ENCODE measurements around the gene EFHD2. TPM values are rescaled to one million over a fixed set of nuclear protein-coding genes. Genes with fewer than 3 reads are reported as not detected.
A peak's percentile ranks its signal among the peaks of the same experiment; 100 is the strongest.

Gene EFHD2
- total and polyA plus RNA-seq, 2 experiments from 2014 or later: 49.9 to 53.1 TPM

DNA sequence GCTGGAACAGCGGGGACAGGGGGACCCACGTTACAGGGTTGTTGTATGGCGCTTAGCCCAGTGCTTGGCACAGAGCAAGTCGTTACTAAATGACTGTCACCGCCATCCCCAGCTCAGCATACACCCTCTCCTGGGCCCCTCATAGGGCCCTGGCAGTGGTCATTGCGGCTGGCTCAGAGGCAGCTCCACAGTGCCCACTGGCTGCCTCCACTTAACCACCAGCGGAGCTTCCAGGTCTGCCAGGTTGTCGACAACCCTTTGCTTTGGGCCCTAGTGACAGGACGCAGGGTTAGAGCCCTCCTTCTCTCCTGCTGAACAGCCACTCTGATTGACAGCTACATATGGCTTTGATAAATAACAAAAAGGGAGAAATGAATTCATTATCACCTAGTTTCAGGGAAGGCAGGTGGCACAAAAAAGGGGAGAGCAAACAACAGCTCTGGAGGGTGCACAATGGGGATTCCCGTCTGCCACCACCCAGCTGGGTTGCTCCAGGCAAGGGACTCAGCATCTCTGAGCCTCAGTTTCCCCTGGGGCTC lies 4.8 kb downstream of the EFHD2 start:
- Histone ChIP-seq H3K4me2 (ENCODE audit: unreplicated experiment) (no peak overlapping the region), H2AFZ (no peak overlapping the region), H3K79me2 (ENCODE audit: insufficient read depth) (peaks cover 79% of the 10 kb centered on the region), H3F3A (ENCODE audit: insufficient read depth) (peaks cover 11% of the 10 kb centered on the region), H3K9me2 (ENCODE audit: insufficient read depth) (no peaks in the 10 kb centered on the region), H3K36me3 (ENCODE audit: low read depth) (no peaks in the 10 kb centered on the region), H3K27ac (no peak overlapping the region), H4K20me1 (ENCODE audit: insufficient read depth) (no peaks in the 10 kb centered on the region), H3K4me3 (no peak overlapping the region), H3K27me3 (replicated peaks; ENCODE audit: insufficient read depth) (no peaks in the 10 kb centered on the region), H3K4me1 (ENCODE audit: insufficient read depth) (peaks cover 29% of the 10 kb centered on the region), H3K9me3 (ENCODE audit: low read depth) (no peaks in the 10 kb centered on the region), H3K9ac (no peak overlapping the region)
- TF ChIP-seq EZH2phosphoT487 (IDR thresholded peaks at IDR 0.05; ENCODE audit: insufficient read depth, low read depth): no peak
- no peak for TF ChIP-seq EZH2 (IDR thresholded peaks at IDR 0.05; ENCODE audit: insufficient read depth, poor library complexity, severe bottlenecking)
- DNase-seq: no peak
- in situ Hi-C loops (cut with MboI): no loop called here
- WGBS, 2 experiments (ENCODE audit: low coverage in 1 of 2, low lambda C conversion rate in 2 of 2, missing lambda C conversion rate in 2 of 2): 88 to 92% methylated on average over 10 of the region's 10 CpGs

DNA sequence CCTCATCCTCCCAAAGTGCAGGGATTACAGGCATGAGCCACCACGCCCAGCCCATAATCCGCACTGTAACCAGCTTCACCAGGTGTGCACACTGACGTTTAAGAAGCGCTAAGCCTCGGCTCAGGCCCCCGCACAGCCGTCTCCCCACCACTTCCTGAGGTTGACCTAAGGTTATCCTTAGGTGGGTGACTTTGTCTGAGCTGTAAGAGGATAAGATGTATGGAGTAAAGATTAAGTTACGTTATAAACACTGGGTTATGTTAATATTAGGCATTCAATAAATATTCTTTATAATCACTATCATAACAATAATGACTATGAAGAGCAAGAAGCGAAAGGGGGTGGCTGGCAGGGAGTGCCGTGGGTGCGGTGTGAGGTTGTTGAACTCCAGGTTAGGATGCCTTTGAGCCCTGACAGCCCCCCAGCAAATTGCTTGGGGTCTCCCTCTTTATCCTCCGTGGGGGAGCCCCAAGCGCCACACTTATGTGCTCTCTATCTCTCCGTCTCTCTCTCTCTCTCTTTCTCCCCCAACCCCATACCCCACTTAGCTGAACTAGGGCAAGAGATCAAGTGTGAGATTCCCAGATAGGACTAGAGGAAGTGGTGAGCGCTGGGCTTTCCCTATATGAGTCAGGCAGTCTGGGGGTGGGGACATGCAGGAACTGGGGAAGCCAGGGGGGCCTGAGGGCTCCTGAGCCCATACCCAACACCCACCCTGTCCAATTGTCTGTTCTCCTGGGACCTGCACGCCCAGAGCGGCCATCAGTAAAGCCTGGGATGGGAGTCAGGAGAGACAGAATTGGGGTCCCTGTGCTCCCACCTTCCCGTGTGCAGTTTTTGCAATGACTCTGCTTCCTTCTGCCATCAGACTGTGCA lies 7.6 kb downstream of the EFHD2 start:
- Histone ChIP-seq H3K9me3 (ENCODE audit: low read depth) (no peaks in the 10 kb centered on the region), H4K20me1 (ENCODE audit: insufficient read depth) (no peaks in the 10 kb centered on the region), H3K4me3 (no peak overlapping the region), H3K79me2 (ENCODE audit: insufficient read depth) (peaks cover 84% of the 10 kb centered on the region), H3K4me2 (ENCODE audit: unreplicated experiment) (no peak overlapping the region), H3K27ac (no peak overlapping the region), H3K36me3 (ENCODE audit: low read depth) (no peaks in the 10 kb centered on the region), H3K9me2 (ENCODE audit: insufficient read depth) (no peaks in the 10 kb centered on the region), H3F3A (ENCODE audit: insufficient read depth) (peaks cover 11% of the 10 kb centered on the region), H3K9ac (no peak overlapping the region), H3K4me1 (ENCODE audit: insufficient read depth) (peaks cover 27% of the 10 kb centered on the region), H2AFZ (no peak overlapping the region), H3K27me3 (replicated peaks; ENCODE audit: insufficient read depth) (no peaks in the 10 kb centered on the region)
- peak; percentile 63 for DNase-seq
- WGBS, 2 experiments (ENCODE audit: low coverage in 1 of 2, low lambda C conversion rate in 2 of 2, missing lambda C conversion rate in 2 of 2): 81 to 84% methylated on average over 17 to 18 of the region's 18 CpGs
- TF ChIP-seq EZH2 (IDR thresholded peaks at IDR 0.05; ENCODE audit: insufficient read depth, poor library complexity, severe bottlenecking): no peak
- no peak for TF ChIP-seq EZH2phosphoT487 (IDR thresholded peaks at IDR 0.05; ENCODE audit: insufficient read depth, low read depth)
- in situ Hi-C loops (cut with MboI): no loop called here

DNA sequence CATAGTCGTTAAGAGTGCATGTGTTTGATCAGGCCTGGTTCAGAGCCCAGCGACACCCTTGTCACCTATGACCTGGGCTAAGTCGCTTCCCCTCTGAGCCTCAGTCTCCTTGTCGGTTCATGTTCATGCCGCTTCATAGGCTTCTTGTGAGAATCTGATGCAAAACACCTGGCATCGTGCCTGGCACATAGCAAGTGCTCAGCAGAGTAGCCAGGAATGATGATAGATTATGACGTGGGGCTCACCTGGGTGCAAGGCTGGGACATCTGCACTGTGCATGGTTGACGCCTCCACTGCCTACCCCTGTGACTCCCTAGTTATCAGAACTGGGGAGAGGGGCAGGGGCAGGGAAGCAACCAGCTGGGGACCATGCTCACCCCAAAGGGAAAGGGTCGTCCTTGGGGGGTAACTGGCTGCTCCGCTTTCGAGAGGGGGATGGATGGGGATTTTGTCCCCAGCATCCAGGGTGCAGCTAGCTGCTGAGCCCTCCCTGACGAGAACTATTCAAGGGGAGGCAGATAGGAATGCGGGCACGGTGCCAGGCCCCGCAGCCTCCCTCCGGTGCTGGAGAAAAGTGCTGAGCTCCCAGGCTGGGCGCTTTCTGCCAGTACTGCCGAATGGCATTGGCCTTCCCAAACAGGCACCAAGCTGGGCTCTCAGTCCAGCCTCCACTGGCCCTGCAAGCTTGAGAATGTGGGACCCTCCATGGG lies 9.3 kb downstream of the EFHD2 start:
- no peak for DNase-seq
- Histone ChIP-seq H3K9ac (no peak overlapping the region), H3K27ac (no peak overlapping the region), H3K9me2 (ENCODE audit: insufficient read depth) (no peaks in the 10 kb centered on the region), H3K4me2 (ENCODE audit: unreplicated experiment) (no peak overlapping the region), H2AFZ (no peak overlapping the region), H3K4me1 (ENCODE audit: insufficient read depth) (peaks cover 27% of the 10 kb centered on the region), H3K36me3 (ENCODE audit: low read depth) (no peaks in the 10 kb centered on the region), H3K79me2 (ENCODE audit: insufficient read depth) (peaks cover 83% of the 10 kb centered on the region), H3K9me3 (ENCODE audit: low read depth) (no peaks in the 10 kb centered on the region), H3K4me3 (no peak overlapping the region), H3K27me3 (replicated peaks; ENCODE audit: insufficient read depth) (no peaks in the 10 kb centered on the region), H4K20me1 (ENCODE audit: insufficient read depth) (no peaks in the 10 kb centered on the region), H3F3A (ENCODE audit: insufficient read depth) (peaks cover 11% of the 10 kb centered on the region)
- in situ Hi-C loops (cut with MboI): no loop called here
- 84 to 92% methylated on average over 18 of the region's 18 CpGs for WGBS, 2 experiments (ENCODE audit: low coverage in 1 of 2, low lambda C conversion rate in 2 of 2, missing lambda C conversion rate in 2 of 2)
- no peak for TF ChIP-seq EZH2phosphoT487 (IDR thresholded peaks at IDR 0.05; ENCODE audit: insufficient read depth, low read depth)
- no peak for TF ChIP-seq EZH2 (IDR thresholded peaks at IDR 0.05; ENCODE audit: insufficient read depth, poor library complexity, severe bottlenecking)

DNA sequence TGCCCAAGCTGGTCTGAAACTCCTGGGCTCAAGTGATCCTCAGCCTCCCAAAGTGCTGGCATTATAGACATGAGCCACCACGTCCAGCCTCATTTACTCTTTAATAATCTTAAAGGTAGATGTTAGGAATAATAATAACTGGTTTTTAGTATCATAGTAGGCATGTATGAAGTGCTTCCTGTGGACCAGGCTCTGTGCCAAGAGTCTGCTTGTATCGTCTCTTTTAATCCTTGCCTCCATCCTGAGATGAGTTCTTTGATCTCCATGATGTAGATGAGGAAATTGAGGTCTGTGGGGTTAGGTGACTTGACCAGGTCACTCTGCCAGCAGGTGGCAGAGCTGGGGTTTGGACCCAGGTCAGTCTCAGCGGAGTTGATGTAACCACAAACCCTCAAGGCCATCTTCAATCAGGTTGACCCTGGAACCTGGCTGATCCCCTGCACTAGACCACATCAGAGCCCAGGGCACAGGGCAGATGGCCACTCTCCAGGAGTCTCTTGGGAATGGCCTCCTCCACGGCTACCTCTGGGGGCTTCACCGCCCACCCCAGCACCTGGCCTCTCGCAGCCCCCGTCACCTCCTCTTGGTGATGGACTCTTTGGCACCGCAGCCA lies 11.3 kb downstream of the EFHD2 start:
- Histone ChIP-seq H3K4me2 (ENCODE audit: unreplicated experiment) (no peak overlapping the region), H3K79me2 (ENCODE audit: insufficient read depth) (peaks cover 75% of the 10 kb centered on the region), H3K9me3 (ENCODE audit: low read depth) (no peaks in the 10 kb centered on the region), H3K9me2 (ENCODE audit: insufficient read depth) (no peaks in the 10 kb centered on the region), H3K4me3 (no peak overlapping the region), H3K4me1 (ENCODE audit: insufficient read depth) (peaks cover 19% of the 10 kb centered on the region), H3K9ac (no peak overlapping the region), H3K27ac (no peak overlapping the region), H3K36me3 (ENCODE audit: low read depth) (no peaks in the 10 kb centered on the region), H2AFZ (no peak overlapping the region), H3K27me3 (replicated peaks; ENCODE audit: insufficient read depth) (no peaks in the 10 kb centered on the region), H3F3A (ENCODE audit: insufficient read depth) (no peaks in the 10 kb centered on the region), H4K20me1 (ENCODE audit: insufficient read depth) (no peaks in the 10 kb centered on the region)
- TF ChIP-seq EZH2phosphoT487 (IDR thresholded peaks at IDR 0.05; ENCODE audit: insufficient read depth, low read depth) (no peak), EZH2 (IDR thresholded peaks at IDR 0.05; ENCODE audit: insufficient read depth, poor library complexity, severe bottlenecking) (no peak)
- in situ Hi-C loops (cut with MboI): no loop called here
- DNase-seq: no peak
- WGBS, 2 experiments (ENCODE audit: low coverage in 1 of 2, low lambda C conversion rate in 2 of 2, missing lambda C conversion rate in 2 of 2): 97 to 98% methylated on average over 8 of the region's 8 CpGs
